NCI-H345 treated with DMSO at 0.1 percent for 48 hours (cell line): ENCODE results near the gene SERPINB12.

Experiments used
- DNase-seq: peaks from one replicate; lab custom pipeline; 2025; ENCODE audit not compliant: unreplicated experiment; lab: John Stamatoyannopoulos, UW

SERPINB12 gene

DNA sequence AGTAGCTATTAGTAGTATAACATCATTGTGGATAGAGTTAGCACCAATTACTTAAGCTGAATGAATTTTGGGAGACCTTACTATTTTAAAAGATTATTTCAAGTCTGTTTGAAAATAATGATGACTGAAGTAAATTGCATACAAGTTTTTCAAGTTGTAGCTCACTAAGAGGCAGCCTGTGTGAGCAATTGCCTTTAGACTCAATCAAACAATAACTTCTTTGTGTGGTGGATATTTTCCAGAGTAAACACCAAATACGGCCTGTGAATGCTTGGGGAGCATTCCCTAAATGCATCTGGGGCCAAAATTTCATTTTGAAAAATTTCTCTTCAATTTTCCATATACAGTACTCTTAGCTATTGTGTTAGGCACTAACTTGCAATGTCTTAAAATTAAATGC, 7.9 kb downstream of the SERPINB12 start:
- DNase-seq = no peak

DNA sequence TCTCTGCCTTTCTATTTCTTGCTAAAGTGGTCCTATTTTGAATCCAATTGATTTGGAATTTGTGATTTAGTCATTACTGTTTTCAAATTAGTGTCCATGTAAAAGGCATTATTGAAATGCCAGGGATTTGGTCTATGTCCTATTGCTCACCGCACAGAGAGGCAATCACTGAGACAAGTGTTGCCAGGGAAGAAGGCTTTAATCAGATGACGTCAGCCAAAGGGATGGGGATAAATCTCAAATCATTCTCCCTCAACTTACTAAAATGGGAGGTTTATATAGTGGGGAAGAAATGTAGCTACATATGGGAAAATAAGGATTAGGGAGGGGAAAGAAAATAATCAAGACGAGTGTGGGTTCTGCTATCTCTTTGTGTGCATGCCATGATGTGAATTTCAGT, 9.6 kb downstream of the SERPINB12 start:
- no peak for DNase-seq

- no peak for DNase-seq
Observed at GRCh38 chr18:63552581-63552980, 10.4 kb downstream of the SERPINB12 start.

GRCh38 chr18:63553081-63553480, 10.9 kb downstream of the SERPINB12 start:
- DNase-seq = no peak

GRCh38 chr18:63559567-63560491, 17.7 kb downstream of the SERPINB12 start:
- no peak for DNase-seq

GRCh38 chr18:63562284-63562683, 20.1 kb downstream of the SERPINB12 start:
- no peak for DNase-seq

- no peak for DNase-seq
Observed at GRCh38 chr18:63564021-63564420, 21.9 kb downstream of the SERPINB12 start.

DNA sequence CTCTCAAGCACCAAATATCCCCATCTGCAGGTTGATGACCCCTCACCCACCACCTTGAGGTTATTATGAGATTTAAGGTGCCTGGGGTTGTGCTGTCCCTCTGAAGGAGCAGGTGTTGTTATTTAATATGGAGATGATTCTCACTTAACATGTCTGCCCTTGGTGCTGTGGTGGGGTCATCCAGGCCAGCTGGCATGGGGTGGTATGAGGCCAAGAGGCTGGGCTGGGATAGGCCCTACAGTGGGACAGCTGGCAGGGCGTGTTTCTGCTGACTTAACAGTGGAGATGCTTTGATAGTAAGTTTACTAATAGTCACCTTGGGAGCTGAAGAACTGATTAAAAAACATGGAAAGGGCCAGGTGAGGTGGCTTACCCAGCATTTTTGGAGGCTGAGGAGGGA, 22.4 kb downstream of the SERPINB12 start:
- DNase-seq = no peak

DNA sequence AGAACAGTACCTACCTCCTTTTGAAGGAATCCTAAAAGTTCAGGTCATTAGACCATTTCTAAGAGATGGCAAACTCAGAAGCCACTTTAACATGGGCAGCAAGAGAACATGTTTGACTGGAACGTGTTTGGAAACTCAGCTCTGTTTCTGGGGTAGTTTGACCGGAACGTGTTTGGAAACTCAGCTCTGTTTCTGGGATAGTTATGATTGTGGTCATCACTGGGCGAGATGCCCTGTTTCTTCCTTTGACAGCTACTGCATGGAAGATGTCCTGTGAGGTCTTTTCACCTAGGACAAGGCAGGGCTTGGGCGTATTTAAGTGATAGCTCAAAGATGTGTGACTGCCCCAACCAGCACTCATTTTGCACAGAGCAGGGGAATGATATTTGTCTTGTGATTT, 25.1 kb downstream of the SERPINB12 start:
- no peak for DNase-seq

DNA sequence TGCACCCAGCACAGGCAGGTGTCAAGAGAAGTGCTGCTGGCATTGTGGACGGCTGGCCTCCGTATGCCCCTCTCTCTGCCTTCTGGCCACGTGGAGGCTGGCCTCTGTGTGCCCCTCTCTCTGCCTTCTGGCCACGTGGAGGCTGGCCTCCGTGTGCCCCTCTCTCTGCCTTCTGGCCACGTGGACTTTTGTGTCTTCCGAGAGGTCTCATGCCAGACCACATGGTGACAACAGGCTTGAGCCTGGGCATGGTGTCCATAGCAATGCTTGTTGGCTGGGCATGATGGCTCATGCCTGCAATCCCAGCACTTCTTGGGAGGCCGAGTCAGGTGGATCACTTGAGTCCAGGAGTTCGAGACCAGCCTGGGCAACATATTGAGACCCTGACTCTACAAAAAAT, 25.7 kb downstream of the SERPINB12 start:
- no peak for DNase-seq

GRCh38 chr18:63570721-63571120, 28.6 kb downstream of the SERPINB12 start:
- DNase-seq = no peak

DNA sequence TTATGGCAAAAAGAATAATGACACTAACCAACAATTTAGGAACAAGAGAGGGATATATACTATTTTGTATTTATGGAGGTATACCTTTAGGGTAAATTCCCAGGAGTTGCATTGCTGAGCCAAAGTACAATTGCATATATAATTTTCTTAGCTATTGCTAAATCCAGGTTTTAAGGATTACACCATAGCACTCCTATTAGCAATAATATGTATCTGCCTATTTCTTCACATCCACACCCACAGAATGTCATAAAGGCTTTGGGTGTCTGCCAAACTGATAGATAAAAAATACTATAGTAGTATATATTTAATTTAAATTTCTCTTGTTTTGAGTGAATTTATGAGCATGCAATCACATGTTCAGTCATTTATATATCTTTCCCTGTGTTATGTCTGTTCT, 33.5 kb downstream of the SERPINB12 start:
- no peak for DNase-seq

DNA sequence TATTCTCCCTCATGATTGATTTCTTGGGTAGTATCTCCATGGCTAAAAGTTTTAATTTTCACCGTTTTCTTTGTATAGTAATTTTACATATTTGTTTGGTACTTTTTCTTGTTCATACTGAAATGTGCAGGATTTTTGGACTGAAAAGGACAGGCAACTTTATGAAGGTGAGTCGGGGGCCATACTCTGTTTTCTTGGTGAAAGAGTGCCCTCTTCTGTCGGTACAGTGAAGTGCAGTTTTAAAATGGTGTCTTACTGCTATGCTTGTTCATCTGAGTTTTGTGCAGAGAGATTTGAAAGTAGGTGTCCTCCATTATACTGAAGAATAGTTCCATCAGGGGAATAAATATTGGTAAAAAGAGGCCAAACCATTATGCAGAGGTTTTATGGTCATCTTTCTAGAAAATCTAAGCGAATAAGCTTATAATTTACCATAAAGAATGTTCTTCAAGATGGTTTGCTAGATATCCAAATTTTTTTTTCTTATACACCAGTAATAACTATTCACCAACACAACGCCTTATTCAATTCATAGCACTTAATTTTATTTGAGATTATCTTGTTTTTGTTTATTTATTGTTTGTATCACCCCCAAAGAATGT, 36.3 kb downstream of the SERPINB12 start:
- DNase-seq = peak; percentile 11

DNA sequence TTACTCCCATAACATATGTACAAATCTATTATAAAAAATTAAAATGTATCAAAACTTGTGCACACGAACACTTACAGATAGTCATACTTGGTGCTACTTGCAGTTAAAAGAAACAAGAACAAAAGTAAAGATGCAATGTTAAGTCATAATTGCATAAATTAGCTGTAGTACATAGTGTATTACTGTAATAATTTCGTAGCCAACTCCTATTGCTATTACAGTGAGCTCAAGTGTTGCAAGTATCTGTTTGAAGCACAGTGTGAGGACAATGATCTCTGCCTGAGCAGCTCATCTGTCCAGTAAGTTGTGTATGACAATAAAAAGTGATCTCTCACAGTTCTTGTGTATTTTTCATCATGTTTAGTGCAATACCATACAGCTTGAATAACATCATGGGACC, 37.4 kb downstream of the SERPINB12 start:
- DNase-seq = no peak

GRCh38 chr18:63585988-63586387, 43.8 kb downstream of the SERPINB12 start:
- DNase-seq = no peak

GRCh38 chr18:63586431-63586830, 44.3 kb downstream of the SERPINB12 start:
- DNase-seq = no peak

- no peak for DNase-seq
Observed at GRCh38 chr18:63586966-63587365, 44.8 kb downstream of the SERPINB12 start, which contains the start of gene SERPINB13. Gene SERPINB13, plus strand, starts transcription at chr18:63587343. Its CDS starts 1,325 bp downstream, at chr18:63588668.

GRCh38 chr18:63588909-63589308, 46.7 kb downstream of the SERPINB12 start:
- no peak for DNase-seq

DNA sequence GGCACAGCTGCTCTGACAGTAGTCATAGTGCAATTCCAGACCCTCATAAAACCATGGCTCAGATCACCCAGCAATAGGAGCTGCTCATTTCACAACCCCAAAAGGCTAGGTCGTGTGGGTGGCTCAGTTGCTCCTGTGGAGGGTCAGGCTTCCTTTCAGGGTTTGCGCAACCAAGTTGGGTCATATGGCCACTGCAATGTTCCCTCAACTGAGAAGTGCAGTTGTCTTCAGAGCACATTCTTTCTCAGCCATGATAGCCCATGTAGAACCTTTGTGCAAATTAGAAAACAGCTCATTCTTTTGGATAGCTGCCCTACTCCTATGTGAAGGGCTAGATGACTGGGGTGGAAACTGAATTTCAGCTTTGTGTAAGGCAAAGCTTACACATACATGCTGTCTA, 48.2 kb downstream of the SERPINB12 start:
- DNase-seq = no peak

DNA sequence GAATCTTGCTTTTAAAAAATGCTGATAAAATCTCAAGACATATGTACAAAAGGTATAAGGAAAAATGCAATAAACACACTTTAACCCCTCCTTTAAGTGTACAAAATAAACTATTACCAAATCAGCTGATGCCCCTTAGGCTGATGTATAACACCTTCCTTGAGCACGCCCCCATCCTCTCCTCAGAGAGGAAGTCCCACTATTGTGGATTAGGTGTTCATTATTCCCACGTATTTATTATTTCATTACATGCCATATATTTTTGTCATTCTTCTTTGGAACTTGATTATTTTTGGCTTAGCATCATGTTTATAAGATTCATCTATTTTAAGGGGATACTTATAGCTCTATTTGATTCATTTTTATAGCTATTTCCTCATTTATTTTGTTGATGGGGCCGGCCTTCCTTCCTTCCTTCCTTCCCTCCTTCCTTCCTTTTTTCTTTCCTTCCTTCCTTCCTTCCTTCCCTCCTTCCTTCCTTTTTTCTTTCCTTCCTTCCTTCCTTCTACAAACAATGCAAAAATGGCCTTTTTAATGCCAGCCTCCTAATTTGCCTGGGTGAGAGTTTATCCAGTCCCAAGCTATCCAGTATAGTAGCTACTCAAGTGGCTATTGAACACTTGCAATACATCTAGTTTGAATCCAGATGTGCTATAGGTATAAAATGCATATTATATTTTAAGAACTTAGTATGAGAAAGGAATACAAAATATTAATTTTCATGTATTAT, 49.0 kb downstream of the SERPINB12 start:
- no peak for DNase-seq

- DNase-seq = no peak
Observed at GRCh38 chr18:63591725-63592124, 49.6 kb downstream of the SERPINB12 start.

GRCh38 chr18:63592471-63592870, 50.3 kb downstream of the SERPINB12 start:
- DNase-seq = no peak
